ENCODE measurements around the gene BBS9.

DNA sequence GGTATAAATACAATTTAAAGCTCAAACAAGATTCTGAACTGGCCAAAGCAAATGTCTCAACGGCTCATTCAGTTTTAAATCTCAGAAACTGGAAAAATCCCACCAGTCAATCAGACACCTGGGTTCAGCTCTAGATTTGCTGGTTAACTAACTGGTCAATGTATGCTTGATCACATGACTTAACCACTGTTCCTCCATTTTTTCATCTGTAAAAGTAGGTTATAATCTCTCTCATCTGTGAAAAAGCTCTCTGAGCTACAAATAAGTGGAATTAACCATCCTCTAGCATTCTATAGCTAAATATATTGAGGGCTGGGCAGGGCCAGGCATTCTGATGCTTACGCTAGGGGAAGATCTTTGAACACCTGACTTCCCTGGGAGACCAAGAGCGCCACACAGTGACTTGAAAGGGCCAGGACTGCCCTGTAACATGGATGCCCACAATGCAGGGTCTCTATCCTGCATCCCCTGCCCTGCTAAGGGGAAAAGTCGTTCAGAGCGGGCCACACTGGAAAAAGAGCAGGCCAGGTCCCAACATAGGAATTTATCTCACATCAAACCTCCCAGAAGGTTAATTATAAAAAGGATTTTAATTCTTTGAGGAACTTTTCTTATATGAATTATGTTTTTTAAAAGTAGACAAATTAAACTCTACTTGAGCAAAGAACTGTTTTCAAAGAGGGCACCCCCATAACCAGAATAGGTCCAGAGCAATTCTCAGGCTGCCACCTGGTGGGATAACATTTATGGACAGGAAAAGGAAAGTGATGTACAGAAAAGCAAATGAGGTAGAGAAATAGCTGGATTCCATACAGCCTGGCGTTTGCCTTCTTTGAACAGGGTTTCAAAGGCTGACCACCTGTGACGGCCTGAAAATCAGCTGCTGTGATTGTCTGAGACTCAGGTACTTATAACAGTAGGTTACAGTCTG, 22.0 kb upstream of the BBS9 start:
- TF ChIP-seq CTCF (IDR thresholded peaks at IDR 0.05) (peak in 2 of 5 experiments; percentile 27 to 45), EP300 (IDR thresholded peaks at IDR 0.05) (no peak), POLR2A (IDR thresholded peaks at IDR 0.05) (no peak)

Measured in tibial nerve (tissue), 4 donors.